HUES48 (cell line): ENCODE results near the gene SOBP.

Experiments
- H3K27ac ChIP-seq: one replicate; pipeline ENCODE4 v1.7.0; 2013; ENCODE audit warnings: low read depth, low read length, inconsistent platforms
- H3K27me3 ChIP-seq: 2 replicates; pipeline ENCODE4 v1.6.1; 2013; ENCODE audit warnings: mild to moderate bottlenecking, low read length; ENCODE audit not compliant: control insufficient read depth, insufficient read depth
- H3K36me3 ChIP-seq: 2 replicates; pipeline ENCODE4 v1.6.1; 2013; ENCODE audit warnings: low read length; ENCODE audit not compliant: control insufficient read depth, insufficient read depth
- H3K4me1 ChIP-seq: 2 replicates; pipeline ENCODE4 v1.6.1; 2013; ENCODE audit warnings: mild to moderate bottlenecking, low read length; ENCODE audit not compliant: control insufficient read depth, insufficient read depth
- H3K4me3 ChIP-seq: 2 replicates; pipeline ENCODE4 v1.5.1; 2013; ENCODE audit warnings: mild to moderate bottlenecking, low read depth, low read length
- H3K9ac ChIP-seq: 2 replicates; pipeline ENCODE4 v1.6.1; 2013; ENCODE audit warnings: mild to moderate bottlenecking, low read depth, low read length, moderate library complexity
- H3K9me3 ChIP-seq: 2 replicates; pipeline ENCODE4 v1.6.1; 2013; ENCODE audit warnings: low read length; ENCODE audit not compliant: control insufficient read depth, insufficient read depth

The SOBP gene

DNA sequence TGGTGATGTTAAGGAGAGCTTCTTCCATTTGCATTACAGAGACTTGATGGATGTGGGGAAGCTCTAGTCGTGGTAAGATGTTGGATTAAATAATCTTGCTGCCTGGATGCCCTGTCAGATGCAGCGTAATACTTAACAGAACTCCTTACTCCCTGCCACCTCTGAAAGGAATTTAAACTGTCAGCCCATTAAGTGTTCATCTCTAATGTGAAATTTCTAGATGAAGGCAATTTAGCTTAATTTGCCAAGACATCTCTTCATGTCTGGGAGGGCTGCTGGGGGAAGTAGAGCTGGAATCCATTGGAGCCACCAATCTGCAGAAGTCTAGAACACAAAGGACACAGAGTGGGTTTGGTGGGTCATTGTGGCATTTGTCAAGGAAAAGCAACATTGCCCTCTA, 64.4 kb downstream of the SOBP start:
- no peaks in the 10 kb centered on the region for H3K4me1 ChIP-seq
- H3K27me3 ChIP-seq: no peaks in the 10 kb centered on the region
- no peak overlapping the region for H3K9ac ChIP-seq
- H3K4me3 ChIP-seq: no peak overlapping the region
- no peaks in the 10 kb centered on the region for H3K36me3 ChIP-seq
- no peak overlapping the region for H3K27ac ChIP-seq
- no peaks in the 10 kb centered on the region for H3K9me3 ChIP-seq

DNA sequence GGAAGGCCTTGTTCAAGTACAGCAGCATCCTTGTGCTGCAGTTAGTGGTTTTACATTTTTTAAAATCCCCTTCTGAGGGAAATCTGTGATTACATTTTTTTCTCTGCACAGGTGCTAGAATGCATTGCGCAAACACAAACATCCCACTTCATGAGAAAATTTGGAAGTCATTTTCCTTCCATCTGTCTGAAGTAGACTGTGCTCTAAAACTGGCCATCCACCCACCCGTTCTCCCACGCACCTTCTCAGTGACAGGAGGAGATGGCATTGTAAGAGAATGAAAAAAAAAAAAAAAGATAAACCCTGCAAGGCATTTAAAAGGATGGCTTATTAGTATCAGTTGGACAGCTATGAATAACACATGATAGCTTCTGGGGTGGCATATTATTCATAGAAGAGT, 65.0 kb downstream of the SOBP start:
- no peaks in the 10 kb centered on the region for H3K9me3 ChIP-seq
- no peaks in the 10 kb centered on the region for H3K4me1 ChIP-seq
- no peaks in the 10 kb centered on the region for H3K27me3 ChIP-seq
- no peak overlapping the region for H3K9ac ChIP-seq
- H3K4me3 ChIP-seq: no peak overlapping the region
- H3K36me3 ChIP-seq: no peaks in the 10 kb centered on the region
- no peak overlapping the region for H3K27ac ChIP-seq

DNA sequence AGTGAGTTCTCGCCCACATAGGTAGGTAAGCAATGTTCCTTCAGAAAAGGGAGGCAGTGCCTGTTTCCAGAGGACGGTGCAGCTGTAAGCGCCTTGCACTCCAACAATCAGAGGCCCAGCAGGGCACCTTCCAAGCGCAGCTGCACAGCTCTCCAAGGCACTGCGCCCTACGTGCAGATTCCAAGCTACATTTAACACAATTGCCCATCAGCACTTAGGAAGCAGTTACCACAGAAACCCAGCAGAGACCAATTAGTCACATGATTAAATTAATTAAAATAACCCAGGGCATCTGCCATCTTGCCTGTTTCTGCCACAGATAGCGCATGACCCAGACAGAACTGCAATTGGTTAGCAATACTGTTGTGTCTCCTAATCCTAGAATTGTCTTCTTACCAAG, 65.5 kb downstream of the SOBP start:
- Histone ChIP-seq H3K27me3 (no peaks in the 10 kb centered on the region), H3K4me3 (no peak overlapping the region), H3K9me3 (no peaks in the 10 kb centered on the region), H3K9ac (no peak overlapping the region), H3K36me3 (no peaks in the 10 kb centered on the region), H3K27ac (no peak overlapping the region), H3K4me1 (peaks cover 3% of the 10 kb centered on the region)

DNA sequence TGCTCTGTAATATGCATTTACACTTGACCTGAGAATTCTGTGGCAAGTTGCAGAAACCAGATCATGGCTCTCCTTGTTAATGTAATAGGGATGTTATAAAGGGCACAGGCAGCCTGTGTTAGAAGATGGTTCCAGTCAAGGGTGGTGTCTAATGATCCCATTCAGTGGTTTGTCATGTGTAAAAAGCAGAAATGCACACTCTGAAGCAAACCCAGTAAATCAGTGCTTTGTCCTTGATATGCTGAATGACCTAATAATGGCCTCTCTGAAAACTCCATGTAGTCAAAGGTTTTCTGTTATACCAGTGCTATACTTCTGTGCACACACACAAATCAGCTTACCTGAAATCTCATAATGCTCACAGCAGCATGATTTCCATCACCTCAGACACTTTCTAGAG, 66.2 kb downstream of the SOBP start:
- Histone ChIP-seq H3K9me3 (no peaks in the 10 kb centered on the region), H3K27ac (no peak overlapping the region), H3K4me3 (no peak overlapping the region), H3K9ac (no peak overlapping the region), H3K27me3 (no peaks in the 10 kb centered on the region), H3K4me1 (peaks cover 10% of the 10 kb centered on the region), H3K36me3 (no peaks in the 10 kb centered on the region)

DNA sequence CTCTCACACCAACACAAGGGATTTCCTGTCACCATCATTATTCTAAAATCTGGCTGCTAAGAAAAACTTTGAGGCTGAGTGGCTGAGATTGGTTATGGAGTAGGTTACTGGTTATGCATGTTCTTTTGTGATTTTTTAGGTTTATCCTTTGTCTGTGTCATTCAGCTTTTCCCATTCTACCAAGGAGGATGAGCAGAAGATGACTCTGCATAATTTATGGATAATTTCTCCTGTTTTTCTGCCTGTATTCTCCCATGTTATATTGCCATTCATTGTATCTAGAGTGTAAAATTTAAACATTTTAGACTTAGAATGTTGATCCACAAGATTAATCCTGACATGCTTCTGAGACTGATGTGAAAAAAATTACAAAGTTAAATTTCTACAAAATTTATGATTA, 67.8 kb downstream of the SOBP start:
- peaks cover 16% of the 10 kb centered on the region for H3K4me1 ChIP-seq
- no peak overlapping the region for H3K9ac ChIP-seq
- H3K27ac ChIP-seq: no peak overlapping the region
- H3K4me3 ChIP-seq: no peak overlapping the region
- no peaks in the 10 kb centered on the region for H3K36me3 ChIP-seq
- no peaks in the 10 kb centered on the region for H3K9me3 ChIP-seq
- H3K27me3 ChIP-seq: no peaks in the 10 kb centered on the region

DNA sequence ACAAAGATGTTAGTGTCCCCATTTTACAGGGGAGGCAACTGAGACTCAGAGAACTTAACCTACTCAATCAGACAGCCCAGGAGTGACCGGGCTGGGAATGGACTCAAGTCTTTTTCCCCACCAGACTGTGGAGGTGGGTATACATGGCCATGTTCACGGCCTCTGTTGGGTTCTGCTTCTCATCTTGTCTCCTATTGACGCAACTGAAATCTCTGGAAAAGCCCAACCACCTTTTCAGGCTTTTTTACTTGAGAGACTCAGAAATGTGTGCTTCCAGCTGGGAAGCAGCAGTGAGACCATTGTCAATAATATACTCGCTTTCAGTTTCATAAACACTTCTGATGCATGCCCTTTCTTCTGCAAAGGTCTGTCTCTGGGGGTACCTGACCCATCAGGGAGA, 70.7 kb downstream of the SOBP start:
- Histone ChIP-seq H3K27ac (no peak overlapping the region), H3K27me3 (no peaks in the 10 kb centered on the region), H3K9ac (no peak overlapping the region), H3K4me1 (peaks cover 16% of the 10 kb centered on the region), H3K4me3 (no peak overlapping the region), H3K36me3 (no peaks in the 10 kb centered on the region), H3K9me3 (no peaks in the 10 kb centered on the region)

DNA sequence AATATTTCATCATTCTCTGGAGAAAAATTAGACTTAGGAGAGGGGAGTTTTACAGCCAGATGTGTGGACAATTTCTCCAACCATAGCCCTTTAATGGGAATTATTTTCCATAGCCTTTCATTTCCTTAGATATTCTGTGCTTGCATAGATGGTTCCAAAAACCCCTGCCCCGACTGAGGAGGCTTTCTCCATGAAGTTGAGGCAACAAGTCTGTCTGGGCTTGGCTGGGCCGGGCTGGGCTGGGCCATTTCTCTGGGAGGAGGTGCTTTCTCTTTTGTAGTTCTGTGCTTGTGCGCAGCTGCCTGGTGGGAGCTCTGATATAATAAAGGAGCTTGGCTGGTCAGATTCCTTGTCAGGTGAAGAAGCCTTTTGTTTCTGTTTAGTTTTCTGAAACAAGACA, 71.4 kb downstream of the SOBP start:
- H3K27ac ChIP-seq: no peak overlapping the region
- H3K9ac ChIP-seq: no peak overlapping the region
- H3K4me1 ChIP-seq: peaks cover 16% of the 10 kb centered on the region
- H3K4me3 ChIP-seq: no peak overlapping the region
- H3K9me3 ChIP-seq: no peaks in the 10 kb centered on the region
- H3K27me3 ChIP-seq: no peaks in the 10 kb centered on the region
- no peaks in the 10 kb centered on the region for H3K36me3 ChIP-seq

DNA sequence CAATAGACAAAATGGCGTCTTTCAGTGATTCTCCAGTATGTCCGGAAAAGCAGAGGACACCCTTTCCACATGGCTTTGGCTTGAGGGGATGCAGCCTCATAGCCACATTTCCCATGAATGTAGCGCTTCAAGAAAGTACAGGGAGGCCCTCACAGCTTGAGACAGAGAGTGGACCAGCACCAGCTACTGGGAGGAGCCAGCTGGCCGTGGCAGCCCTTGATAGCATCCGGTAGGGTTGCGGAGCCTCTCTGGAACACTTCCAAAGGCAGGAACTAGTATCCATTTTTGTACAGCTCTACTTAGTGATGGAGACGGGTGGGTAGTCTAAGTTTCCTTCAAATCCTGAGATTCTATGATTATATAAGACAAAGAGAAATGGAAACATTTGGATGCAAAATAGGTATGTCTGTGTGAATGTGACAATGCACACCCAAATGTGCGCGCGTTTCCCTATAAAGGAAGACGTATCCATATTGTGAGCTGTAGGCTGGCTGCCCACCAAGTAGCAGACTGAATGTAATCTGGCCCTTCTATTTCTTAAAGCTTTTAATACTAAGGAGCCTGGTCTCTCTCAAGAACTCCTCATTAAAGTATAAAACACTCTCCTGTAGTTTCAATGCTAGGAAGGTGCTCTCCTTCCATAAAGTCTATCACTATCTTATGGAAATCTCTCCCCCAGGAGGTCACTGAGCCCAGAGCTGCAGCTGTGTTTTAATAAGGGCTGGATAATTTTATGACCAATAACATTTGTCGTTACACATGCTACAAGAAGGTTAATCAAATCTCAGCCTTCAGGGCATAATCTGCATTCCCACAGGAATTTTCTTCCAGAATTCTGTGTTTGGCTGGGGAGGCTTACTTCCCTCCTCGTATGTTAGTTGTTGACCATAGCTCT, 74.0 kb downstream of the SOBP start:
- no peak overlapping the region for H3K27ac ChIP-seq
- no peak overlapping the region for H3K4me3 ChIP-seq
- no peaks in the 10 kb centered on the region for H3K36me3 ChIP-seq
- peaks cover 16% of the 10 kb centered on the region for H3K4me1 ChIP-seq
- no peaks in the 10 kb centered on the region for H3K27me3 ChIP-seq
- H3K9ac ChIP-seq: no peak overlapping the region
- no peaks in the 10 kb centered on the region for H3K9me3 ChIP-seq

DNA sequence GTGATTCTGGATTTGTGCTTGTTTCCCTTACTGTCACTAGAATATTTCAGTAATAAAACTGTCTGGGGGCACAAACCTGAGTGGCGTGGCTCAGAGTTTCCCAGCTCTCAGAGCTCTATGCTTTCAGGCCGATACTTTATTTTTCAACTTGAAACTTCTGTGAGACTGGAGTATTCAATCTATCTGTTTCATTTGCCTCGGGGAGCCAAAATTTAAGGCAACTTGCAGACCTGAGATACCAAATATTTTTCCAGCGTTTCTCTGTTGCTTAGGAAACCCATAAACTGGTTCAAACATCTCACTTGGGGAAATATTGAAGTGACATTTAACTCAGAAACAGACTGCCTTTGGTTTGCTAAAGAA, 74.7 kb downstream of the SOBP start:
- no peaks in the 10 kb centered on the region for H3K27me3 ChIP-seq
- H3K4me3 ChIP-seq: no peak overlapping the region
- H3K27ac ChIP-seq: no peak overlapping the region
- H3K9me3 ChIP-seq: no peaks in the 10 kb centered on the region
- peaks cover 16% of the 10 kb centered on the region for H3K4me1 ChIP-seq
- no peaks in the 10 kb centered on the region for H3K36me3 ChIP-seq
- H3K9ac ChIP-seq: no peak overlapping the region

DNA sequence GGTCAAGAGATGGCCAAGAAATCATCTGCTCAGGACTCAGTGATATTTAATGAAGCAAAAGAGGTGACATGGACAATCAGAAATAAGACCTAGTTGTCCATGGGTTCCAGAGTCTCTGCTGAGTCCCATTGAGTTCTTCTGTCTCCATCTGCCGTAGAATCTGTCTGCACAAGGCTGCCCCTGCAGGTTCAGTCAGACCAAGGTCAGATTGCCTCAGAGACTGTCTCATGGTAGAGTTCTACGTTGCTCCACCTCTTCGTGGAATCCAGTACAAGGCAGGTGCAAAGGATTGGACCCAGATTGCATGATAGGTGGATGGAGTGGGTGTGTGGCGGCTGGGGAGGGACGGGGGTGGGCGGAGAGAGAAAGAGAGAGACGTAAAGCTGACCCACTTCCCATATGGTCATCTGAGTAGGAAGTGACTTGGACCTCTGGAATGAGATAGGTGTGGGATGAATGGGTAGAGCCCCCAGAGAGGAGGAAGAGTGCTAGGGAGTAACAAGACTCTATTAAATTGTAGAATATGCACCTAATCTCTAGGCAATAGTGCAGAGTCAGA, 75.3 kb downstream of the SOBP start:
- Histone ChIP-seq H3K36me3 (no peaks in the 10 kb centered on the region), H3K4me3 (no peak overlapping the region), H3K9ac (no peak overlapping the region), H3K27ac (no peak overlapping the region), H3K4me1 (peaks cover 15% of the 10 kb centered on the region), H3K27me3 (no peaks in the 10 kb centered on the region), H3K9me3 (no peaks in the 10 kb centered on the region)

DNA sequence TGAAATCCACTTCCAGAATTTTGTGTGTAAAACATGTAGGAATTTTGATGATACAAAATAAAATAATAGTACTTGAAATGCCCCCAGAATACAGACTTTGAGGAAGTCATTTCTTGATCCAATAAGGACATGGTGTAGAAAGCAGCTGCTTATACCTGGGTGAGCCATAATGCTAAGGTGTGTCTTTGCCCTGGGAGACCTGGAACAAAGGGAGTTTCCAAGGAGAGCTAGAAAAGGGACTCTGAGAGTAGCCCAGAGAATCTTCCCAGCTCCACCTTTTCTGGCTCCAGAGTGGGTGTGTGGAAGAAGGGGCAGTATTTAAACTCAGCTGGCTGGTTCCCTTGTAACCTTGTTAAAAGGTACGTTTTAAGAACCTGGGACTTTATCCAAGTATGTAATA, 77.7 kb downstream of the SOBP start:
- Histone ChIP-seq H3K36me3 (no peaks in the 10 kb centered on the region), H3K4me3 (no peak overlapping the region), H3K4me1 (no peaks in the 10 kb centered on the region), H3K9ac (no peak overlapping the region), H3K27me3 (no peaks in the 10 kb centered on the region), H3K27ac (no peak overlapping the region), H3K9me3 (no peaks in the 10 kb centered on the region)
